GM18511 (cell line): ENCODE measurements around the gene ABHD8.
A peak's percentile ranks its signal among the peaks of the same experiment; 100 is the strongest.

Source experiments
- ATAC-seq: cut with Tn5 transposase; IDR thresholded peaks from one replicate; pipeline ENCODE4 v1.9.1; 2021; ENCODE audit warnings: mild to moderate bottlenecking, moderate library complexity; ENCODE audit not compliant: unreplicated experiment

Gene ABHD8

GRCh38 chr19:17303167-17303939, at the start of gene ABHD8:
ABHD8 (minus strand) TSS chr19:17303425; CDS start chr19:17301616, 1,809 bp downstream.
- peak; percentile 61 for ATAC-seq

GRCh38 chr19:17352608-17353280, 49.5 kb upstream of the ABHD8 start:
- no peak for ATAC-seq

GRCh38 chr19:17351815-17352435, 48.7 kb upstream of the ABHD8 start:
- no peak for ATAC-seq

GRCh38 chr19:17348700-17349099, 45.5 kb upstream of the ABHD8 start:
- ATAC-seq = no peak

GRCh38 chr19:17347877-17348276, 44.7 kb upstream of the ABHD8 start:
- ATAC-seq = no peak

- no peak for ATAC-seq
Observed at GRCh38 chr19:17347361-17347760, 44.1 kb upstream of the ABHD8 start.

GRCh38 chr19:17346109-17346671, 43.0 kb upstream of the ABHD8 start:
- ATAC-seq = peak; percentile 44

GRCh38 chr19:17341845-17342244, 38.6 kb upstream of the ABHD8 start:
- ATAC-seq = no peak

GRCh38 chr19:17341386-17341785, 38.2 kb upstream of the ABHD8 start:
- ATAC-seq = no peak

GRCh38 chr19:17340871-17341357, 37.7 kb upstream of the ABHD8 start:
- no peak for ATAC-seq

GRCh38 chr19:17340302-17340870, 37.2 kb upstream of the ABHD8 start:
- no peak for ATAC-seq

GRCh38 chr19:17339088-17339741, 36.0 kb upstream of the ABHD8 start:
- no peak for ATAC-seq

GRCh38 chr19:17338433-17339078, 35.3 kb upstream of the ABHD8 start:
- no peak for ATAC-seq

- no peak for ATAC-seq
Observed at GRCh38 chr19:17337675-17338432, 34.6 kb upstream of the ABHD8 start.

- ATAC-seq = peak; percentile 73
Observed at GRCh38 chr19:17336872-17337674, 33.8 kb upstream of the ABHD8 start, which contains the start of gene GTPBP3. GTPBP3 (plus strand) TSS chr19:17337553; CDS start chr19:17337612, 59 bp downstream.

- no peak for ATAC-seq
Observed at GRCh38 chr19:17335575-17335974, 32.4 kb upstream of the ABHD8 start.

GRCh38 chr19:17334414-17335409, 31.5 kb upstream of the ABHD8 start, which contains the start of gene ANO8:
ANO8 (minus strand) TSS chr19:17334855; CDS start chr19:17334670, 185 bp downstream.
- peak; percentile 56 for ATAC-seq
